K562 (cell line): ENCODE results near the gene COPRS. TPM values are rescaled to one million over a fixed set of nuclear protein-coding genes. Genes with fewer than 3 reads are reported as not detected.

Source experiments
- CC2D1A ChIP-seq: fragments of 450-650 bp; IDR thresholded peaks from 2 replicates; pipeline ENCODE4 v1.6.1; 2017; ENCODE audit warnings: mild to moderate bottlenecking
- PCBP1 ChIP-seq: fragments of 200-400 bp; formaldehyde crosslinking; IDR thresholded peaks from 2 replicates; pipeline ENCODE4 v1.6.1; 2018; ENCODE audit warnings: mild to moderate bottlenecking, low read depth, low read length; ENCODE audit not compliant: poor library complexity, severe bottlenecking
- SMC3 ChIP-seq: conservative IDR thresholded peaks from 2 replicates; pipeline ENCODE4 v1.6.1; 2011; ENCODE audit warnings: low read depth, low read length, improper control_type of control experiment; ENCODE audit not compliant: insufficient read depth
- STAG1 ChIP-seq: sonication (generic); formaldehyde crosslinking; IDR thresholded peaks from 2 replicates; pipeline ENCODE4 v1.5.0; 2020; ENCODE audit warnings: missing genetic modification reagents, borderline replicate concordance
- polyA plus RNA-seq, 8 experiments: library from polyadenylated mRNA; depleted of rRNA in 4 of 8; stranded (reverse) in 5 of 8; unstranded in 3 of 8; fragments of >200 nt; fragmentation: Nextera tagmentation in 2 of 8; fragmentation: Illumina TruSeq in 1 of 8; extraction: Ambion mirVana in 2 of 8; extraction: Trizol in 1 of 8; gene quantifications; 2 replicates each; pipeline versions ENCODE4 v1.2.1 to v1.2.3, GENCODE V29; 2011 to 2014; ENCODE audit warnings: inconsistent platforms in 1 of 8, missing spikeins in 1 of 8
- total RNA-seq, 7 experiments: library from RNA; depleted of rRNA in 6 of 7; stranded (reverse); fragments of >200 nt in 6 of 7; fragmentation: Illumina TruSeq in 2 of 7; extraction: Trizol in 2 of 7; gene quantifications; 2 replicates each; pipeline versions ENCODE4 v1.2.1 to v1.2.3, GENCODE V29; 2011 to 2021; ENCODE audit warnings: low replicate concordance in 1 of 7
- TF ChIP-seq, protein P1 (sequence below): fragments of 450-650 bp; IDR thresholded peaks from 2 replicates; pipeline ENCODE4 v1.6.1; 2016; ENCODE audit warnings: mild to moderate bottlenecking, moderate library complexity
- TF ChIP-seq, protein P2 (sequence below): fragments of 450-650 bp; IDR thresholded peaks from 2 replicates; pipeline ENCODE4 v1.6.1; 2016; ENCODE audit warnings: low read depth

The COPRS gene
- total and polyA plus RNA-seq, 9 of the 15 experiments (the other 6 are each of a cell fraction or from before 2014, with no cell fraction given), result 11.9 to 102 (median 60.5) TPM

DNA sequence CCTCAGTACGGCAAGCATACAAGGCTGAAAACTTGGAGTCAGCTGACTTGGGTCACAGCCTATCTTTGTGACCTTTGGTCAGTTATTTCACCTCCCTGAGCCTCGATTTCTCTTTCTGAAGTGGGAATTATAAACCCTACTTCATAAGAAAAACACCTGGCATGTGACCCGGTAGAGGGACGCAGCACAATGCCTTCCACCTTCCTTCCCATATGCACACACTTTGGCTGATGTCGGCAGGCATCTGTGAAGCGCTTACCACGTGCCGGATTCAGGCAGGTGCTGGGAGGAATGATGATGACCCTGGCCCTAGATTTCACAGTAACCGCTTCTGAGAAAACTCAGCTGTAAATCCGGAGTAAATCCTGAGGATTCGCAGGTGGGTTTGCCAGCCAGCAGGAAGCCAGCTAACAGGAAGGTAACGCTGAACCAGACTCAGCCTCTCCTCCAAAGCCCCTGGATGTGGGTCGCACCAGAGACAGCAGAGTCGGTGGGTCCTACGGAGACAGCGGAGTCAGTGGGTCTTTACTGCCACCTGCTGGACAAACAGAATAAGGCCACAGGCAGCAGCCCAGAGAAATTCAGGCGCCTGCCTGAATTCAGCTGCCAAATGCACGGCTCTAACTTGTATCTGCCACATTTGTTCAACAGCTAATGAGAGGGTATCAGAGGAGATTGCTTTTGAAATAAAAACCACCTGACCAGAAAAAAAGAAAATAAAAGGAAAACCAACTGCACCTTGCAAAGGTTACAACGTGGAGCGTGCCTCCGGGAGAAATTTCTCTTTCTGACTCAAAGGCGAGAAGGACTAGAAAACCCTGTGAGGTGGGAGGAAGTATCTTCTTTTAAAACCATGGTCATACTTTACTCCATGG lies 16.6 kb downstream of the COPRS start (continued):
- TF ChIP-seq, protein P1, sequence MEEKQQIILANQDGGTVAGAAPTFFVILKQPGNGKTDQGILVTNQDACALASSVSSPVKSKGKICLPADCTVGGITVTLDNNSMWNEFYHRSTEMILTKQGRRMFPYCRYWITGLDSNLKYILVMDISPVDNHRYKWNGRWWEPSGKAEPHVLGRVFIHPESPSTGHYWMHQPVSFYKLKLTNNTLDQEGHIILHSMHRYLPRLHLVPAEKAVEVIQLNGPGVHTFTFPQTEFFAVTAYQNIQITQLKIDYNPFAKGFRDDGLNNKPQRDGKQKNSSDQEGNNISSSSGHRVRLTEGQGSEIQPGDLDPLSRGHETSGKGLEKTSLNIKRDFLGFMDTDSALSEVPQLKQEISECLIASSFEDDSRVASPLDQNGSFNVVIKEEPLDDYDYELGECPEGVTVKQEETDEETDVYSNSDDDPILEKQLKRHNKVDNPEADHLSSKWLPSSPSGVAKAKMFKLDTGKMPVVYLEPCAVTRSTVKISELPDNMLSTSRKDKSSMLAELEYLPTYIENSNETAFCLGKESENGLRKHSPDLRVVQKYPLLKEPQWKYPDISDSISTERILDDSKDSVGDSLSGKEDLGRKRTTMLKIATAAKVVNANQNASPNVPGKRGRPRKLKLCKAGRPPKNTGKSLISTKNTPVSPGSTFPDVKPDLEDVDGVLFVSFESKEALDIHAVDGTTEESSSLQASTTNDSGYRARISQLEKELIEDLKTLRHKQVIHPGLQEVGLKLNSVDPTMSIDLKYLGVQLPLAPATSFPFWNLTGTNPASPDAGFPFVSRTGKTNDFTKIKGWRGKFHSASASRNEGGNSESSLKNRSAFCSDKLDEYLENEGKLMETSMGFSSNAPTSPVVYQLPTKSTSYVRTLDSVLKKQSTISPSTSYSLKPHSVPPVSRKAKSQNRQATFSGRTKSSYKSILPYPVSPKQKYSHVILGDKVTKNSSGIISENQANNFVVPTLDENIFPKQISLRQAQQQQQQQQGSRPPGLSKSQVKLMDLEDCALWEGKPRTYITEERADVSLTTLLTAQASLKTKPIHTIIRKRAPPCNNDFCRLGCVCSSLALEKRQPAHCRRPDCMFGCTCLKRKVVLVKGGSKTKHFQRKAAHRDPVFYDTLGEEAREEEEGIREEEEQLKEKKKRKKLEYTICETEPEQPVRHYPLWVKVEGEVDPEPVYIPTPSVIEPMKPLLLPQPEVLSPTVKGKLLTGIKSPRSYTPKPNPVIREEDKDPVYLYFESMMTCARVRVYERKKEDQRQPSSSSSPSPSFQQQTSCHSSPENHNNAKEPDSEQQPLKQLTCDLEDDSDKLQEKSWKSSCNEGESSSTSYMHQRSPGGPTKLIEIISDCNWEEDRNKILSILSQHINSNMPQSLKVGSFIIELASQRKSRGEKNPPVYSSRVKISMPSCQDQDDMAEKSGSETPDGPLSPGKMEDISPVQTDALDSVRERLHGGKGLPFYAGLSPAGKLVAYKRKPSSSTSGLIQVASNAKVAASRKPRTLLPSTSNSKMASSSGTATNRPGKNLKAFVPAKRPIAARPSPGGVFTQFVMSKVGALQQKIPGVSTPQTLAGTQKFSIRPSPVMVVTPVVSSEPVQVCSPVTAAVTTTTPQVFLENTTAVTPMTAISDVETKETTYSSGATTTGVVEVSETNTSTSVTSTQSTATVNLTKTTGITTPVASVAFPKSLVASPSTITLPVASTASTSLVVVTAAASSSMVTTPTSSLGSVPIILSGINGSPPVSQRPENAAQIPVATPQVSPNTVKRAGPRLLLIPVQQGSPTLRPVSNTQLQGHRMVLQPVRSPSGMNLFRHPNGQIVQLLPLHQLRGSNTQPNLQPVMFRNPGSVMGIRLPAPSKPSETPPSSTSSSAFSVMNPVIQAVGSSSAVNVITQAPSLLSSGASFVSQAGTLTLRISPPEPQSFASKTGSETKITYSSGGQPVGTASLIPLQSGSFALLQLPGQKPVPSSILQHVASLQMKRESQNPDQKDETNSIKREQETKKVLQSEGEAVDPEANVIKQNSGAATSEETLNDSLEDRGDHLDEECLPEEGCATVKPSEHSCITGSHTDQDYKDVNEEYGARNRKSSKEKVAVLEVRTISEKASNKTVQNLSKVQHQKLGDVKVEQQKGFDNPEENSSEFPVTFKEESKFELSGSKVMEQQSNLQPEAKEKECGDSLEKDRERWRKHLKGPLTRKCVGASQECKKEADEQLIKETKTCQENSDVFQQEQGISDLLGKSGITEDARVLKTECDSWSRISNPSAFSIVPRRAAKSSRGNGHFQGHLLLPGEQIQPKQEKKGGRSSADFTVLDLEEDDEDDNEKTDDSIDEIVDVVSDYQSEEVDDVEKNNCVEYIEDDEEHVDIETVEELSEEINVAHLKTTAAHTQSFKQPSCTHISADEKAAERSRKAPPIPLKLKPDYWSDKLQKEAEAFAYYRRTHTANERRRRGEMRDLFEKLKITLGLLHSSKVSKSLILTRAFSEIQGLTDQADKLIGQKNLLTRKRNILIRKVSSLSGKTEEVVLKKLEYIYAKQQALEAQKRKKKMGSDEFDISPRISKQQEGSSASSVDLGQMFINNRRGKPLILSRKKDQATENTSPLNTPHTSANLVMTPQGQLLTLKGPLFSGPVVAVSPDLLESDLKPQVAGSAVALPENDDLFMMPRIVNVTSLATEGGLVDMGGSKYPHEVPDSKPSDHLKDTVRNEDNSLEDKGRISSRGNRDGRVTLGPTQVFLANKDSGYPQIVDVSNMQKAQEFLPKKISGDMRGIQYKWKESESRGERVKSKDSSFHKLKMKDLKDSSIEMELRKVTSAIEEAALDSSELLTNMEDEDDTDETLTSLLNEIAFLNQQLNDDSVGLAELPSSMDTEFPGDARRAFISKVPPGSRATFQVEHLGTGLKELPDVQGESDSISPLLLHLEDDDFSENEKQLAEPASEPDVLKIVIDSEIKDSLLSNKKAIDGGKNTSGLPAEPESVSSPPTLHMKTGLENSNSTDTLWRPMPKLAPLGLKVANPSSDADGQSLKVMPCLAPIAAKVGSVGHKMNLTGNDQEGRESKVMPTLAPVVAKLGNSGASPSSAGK, result no peak
- TF ChIP-seq STAG1 (peak; percentile 58; the same call in 1 of the 2 replicates), CC2D1A (peak; percentile 75; the same call in 1 of the 2 replicates), SMC3 (peak; percentile 92), PCBP1 (no peak)
- TF ChIP-seq, protein P2, sequence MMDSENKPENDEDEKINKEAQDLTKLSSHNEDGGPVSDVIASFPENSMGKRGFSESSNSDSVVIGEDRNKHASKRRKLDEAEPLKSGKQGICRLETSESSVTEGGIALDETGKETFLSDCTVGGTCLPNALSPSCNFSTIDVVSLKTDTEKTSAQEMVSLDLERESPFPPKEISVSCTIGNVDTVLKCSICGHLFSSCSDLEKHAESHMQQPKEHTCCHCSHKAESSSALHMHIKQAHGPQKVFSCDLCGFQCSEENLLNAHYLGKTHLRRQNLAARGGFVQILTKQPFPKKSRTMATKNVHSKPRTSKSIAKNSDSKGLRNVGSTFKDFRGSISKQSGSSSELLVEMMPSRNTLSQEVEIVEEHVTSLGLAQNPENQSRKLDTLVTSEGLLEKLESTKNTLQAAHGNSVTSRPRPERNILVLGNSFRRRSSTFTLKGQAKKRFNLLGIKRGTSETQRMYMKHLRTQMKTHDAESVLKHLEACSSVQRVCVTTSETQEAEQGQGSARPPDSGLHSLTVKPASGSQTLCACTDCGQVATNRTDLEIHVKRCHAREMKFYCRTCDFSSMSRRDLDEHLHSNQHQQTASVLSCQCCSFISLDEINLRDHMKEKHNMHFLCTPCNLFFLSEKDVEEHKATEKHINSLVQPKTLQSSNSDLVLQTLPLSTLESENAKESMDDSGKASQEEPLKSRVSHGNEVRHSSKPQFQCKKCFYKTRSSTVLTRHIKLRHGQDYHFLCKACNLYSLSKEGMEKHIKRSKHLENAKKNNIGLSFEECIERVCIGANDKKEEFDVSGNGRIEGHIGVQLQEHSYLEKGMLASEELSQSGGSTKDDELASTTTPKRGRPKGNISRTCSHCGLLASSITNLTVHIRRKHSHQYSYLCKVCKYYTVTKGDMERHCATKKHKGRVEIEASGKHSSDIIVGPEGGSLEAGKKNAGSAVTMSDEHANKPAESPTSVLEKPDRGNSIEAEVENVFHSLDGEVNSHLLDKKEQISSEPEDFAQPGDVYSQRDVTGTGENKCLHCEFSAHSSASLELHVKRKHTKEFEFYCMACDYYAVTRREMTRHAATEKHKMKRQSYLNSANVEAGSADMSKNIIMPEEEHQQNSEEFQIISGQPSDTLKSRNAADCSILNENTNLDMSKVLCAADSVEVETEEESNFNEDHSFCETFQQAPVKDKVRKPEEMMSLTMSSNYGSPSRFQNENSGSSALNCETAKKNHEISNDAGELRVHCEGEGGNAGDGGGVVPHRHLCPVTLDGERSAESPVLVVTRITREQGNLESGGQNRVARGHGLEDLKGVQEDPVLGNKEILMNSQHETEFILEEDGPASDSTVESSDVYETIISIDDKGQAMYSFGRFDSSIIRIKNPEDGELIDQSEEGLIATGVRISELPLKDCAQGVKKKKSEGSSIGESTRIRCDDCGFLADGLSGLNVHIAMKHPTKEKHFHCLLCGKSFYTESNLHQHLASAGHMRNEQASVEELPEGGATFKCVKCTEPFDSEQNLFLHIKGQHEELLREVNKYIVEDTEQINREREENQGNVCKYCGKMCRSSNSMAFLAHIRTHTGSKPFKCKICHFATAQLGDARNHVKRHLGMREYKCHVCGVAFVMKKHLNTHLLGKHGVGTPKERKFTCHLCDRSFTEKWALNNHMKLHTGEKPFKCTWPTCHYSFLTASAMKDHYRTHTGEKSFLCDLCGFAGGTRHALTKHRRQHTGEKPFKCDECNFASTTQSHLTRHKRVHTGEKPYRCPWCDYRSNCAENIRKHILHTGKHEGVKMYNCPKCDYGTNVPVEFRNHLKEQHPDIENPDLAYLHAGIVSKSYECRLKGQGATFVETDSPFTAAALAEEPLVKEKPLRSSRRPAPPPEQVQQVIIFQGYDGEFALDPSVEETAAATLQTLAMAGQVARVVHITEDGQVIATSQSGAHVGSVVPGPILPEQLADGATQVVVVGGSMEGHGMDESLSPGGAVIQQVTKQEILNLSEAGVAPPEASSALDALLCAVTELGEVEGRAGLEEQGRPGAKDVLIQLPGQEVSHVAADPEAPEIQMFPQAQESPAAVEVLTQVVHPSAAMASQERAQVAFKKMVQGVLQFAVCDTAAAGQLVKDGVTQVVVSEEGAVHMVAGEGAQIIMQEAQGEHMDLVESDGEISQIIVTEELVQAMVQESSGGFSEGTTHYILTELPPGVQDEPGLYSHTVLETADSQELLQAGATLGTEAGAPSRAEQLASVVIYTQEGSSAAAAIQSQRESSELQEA, result no peak
